Spleen (tissue), 7 donors: ENCODE results near the gene HTATSF1.

ENCODE experiments used
- POLR2A ChIP-seq, 3 donors: fragments of 450-650 bp; IDR thresholded peaks; one replicate each; pipeline ENCODE4 v1.5.1; 2017; ENCODE audit warnings: antibody characterized with exemption in 3 of 3, mild to moderate bottlenecking in 1 of 3
- POLR2AphosphoS5 ChIP-seq, 3 donors: sonication (generic); formaldehyde crosslinking; IDR thresholded peaks; one replicate each; pipeline ENCODE4 v1.5.1; 2017; ENCODE audit warnings: antibody characterized with exemption in 3 of 3
- TF ChIP-seq, protein P1 (sequence below), 11 experiments: fragments of 200-600 bp in 7 of 11; fragments of 450-650 bp in 4 of 11; sonication (generic) in 4 of 11; IDR thresholded peaks in 8 of 11; conservative IDR thresholded peaks in 3 of 11; 1 replicate in 7 of 11; 2 replicates in 4 of 11; pipeline versions ENCODE4 v1.4.0 to v1.8.0; 2016 to 2021; ENCODE audit warnings: antibody characterized with exemption in 11 of 11, inconsistent platforms in 4 of 11, mild to moderate bottlenecking in 1 of 11
- donor health status: DM: no; HTN: no; CAD: no; lungs with moderate emphysema.
- donor health status: DM: no; HTN: no; CAD: no.
- donor health status: DM: no; HTN: no; CAD: no.

DNA sequence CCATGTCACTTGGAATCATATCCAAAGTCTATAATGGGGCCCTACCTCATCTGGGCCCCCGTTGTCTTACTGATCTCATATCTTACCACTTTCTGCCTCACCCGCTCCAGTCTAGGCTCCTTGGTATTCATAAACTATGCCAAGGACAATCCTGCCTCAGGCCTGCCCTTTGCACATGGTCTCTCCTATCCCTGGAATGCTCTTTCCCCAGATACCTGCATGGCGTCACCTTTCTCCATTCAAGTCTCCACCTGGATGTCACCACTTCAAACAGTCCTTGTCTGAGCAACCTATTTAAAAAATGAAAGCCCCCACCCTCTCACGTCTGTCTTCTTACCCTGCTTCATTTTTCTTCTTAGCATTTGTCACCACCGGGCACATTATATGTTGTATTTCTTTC is 42.8 kb downstream of the HTATSF1 start:
- TF ChIP-seq, protein P1, sequence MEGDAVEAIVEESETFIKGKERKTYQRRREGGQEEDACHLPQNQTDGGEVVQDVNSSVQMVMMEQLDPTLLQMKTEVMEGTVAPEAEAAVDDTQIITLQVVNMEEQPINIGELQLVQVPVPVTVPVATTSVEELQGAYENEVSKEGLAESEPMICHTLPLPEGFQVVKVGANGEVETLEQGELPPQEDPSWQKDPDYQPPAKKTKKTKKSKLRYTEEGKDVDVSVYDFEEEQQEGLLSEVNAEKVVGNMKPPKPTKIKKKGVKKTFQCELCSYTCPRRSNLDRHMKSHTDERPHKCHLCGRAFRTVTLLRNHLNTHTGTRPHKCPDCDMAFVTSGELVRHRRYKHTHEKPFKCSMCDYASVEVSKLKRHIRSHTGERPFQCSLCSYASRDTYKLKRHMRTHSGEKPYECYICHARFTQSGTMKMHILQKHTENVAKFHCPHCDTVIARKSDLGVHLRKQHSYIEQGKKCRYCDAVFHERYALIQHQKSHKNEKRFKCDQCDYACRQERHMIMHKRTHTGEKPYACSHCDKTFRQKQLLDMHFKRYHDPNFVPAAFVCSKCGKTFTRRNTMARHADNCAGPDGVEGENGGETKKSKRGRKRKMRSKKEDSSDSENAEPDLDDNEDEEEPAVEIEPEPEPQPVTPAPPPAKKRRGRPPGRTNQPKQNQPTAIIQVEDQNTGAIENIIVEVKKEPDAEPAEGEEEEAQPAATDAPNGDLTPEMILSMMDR (IDR thresholded peaks at IDR 0.05 in 8 of 11, conservative IDR thresholded peaks at IDR 0.05 in 3 of 11), result no peak
- TF ChIP-seq POLR2AphosphoS5 (IDR thresholded peaks at IDR 0.05), result no peak
- no peak for TF ChIP-seq POLR2A (IDR thresholded peaks at IDR 0.05)
